ENCODE measurements around the gene TAX1BP3.

DNA sequence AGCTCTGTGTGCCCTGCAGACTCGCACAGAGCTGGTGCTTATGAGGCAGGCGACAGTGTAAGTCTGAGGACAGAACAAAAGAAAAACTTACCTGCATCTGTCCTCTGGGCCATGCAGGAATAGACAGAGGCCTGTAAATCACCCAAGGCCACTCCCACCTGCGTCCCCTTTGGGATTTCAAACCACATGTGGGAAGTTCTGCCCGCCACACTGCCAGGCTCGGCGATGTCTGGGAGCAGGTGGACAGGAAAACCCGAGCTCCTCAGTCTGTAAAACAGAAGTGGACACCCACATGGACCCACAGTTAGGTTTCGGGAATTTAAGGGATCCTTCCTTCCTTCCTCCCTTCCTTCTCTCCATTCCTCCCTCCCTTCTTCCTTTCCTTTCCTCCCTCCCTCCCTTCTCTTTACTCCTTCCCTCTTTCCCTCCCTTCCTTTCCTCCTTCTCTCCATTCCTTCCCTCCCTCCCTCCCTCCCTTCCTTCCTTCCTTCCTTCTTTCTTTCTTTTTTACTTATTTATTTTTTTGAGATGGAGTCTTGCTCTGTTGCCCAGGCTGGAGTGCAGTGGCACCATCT, 47.1 kb downstream of the TAX1BP3 start:
- TF ChIP-seq, protein P1, sequence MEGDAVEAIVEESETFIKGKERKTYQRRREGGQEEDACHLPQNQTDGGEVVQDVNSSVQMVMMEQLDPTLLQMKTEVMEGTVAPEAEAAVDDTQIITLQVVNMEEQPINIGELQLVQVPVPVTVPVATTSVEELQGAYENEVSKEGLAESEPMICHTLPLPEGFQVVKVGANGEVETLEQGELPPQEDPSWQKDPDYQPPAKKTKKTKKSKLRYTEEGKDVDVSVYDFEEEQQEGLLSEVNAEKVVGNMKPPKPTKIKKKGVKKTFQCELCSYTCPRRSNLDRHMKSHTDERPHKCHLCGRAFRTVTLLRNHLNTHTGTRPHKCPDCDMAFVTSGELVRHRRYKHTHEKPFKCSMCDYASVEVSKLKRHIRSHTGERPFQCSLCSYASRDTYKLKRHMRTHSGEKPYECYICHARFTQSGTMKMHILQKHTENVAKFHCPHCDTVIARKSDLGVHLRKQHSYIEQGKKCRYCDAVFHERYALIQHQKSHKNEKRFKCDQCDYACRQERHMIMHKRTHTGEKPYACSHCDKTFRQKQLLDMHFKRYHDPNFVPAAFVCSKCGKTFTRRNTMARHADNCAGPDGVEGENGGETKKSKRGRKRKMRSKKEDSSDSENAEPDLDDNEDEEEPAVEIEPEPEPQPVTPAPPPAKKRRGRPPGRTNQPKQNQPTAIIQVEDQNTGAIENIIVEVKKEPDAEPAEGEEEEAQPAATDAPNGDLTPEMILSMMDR (IDR thresholded peaks at IDR 0.05; ENCODE audit: insufficient read depth, low read length) = no peak
- no peak for TF ChIP-seq POLR2AphosphoS5 (IDR thresholded peaks at IDR 0.05; ENCODE audit: low read depth)
- TF ChIP-seq, protein P2, sequence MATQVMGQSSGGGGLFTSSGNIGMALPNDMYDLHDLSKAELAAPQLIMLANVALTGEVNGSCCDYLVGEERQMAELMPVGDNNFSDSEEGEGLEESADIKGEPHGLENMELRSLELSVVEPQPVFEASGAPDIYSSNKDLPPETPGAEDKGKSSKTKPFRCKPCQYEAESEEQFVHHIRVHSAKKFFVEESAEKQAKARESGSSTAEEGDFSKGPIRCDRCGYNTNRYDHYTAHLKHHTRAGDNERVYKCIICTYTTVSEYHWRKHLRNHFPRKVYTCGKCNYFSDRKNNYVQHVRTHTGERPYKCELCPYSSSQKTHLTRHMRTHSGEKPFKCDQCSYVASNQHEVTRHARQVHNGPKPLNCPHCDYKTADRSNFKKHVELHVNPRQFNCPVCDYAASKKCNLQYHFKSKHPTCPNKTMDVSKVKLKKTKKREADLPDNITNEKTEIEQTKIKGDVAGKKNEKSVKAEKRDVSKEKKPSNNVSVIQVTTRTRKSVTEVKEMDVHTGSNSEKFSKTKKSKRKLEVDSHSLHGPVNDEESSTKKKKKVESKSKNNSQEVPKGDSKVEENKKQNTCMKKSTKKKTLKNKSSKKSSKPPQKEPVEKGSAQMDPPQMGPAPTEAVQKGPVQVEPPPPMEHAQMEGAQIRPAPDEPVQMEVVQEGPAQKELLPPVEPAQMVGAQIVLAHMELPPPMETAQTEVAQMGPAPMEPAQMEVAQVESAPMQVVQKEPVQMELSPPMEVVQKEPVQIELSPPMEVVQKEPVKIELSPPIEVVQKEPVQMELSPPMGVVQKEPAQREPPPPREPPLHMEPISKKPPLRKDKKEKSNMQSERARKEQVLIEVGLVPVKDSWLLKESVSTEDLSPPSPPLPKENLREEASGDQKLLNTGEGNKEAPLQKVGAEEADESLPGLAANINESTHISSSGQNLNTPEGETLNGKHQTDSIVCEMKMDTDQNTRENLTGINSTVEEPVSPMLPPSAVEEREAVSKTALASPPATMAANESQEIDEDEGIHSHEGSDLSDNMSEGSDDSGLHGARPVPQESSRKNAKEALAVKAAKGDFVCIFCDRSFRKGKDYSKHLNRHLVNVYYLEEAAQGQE (IDR thresholded peaks at IDR 0.05; ENCODE audit: insufficient replicate concordance, low read depth) = no peak
- TF ChIP-seq GABPA (IDR thresholded peaks at IDR 0.05; ENCODE audit: low read depth) = no peak
- TF ChIP-seq SPI1 (IDR thresholded peaks at IDR 0.05; ENCODE audit: borderline replicate concordance, low read depth) = no peak
